ENCODE data around the gene THBS2.

GRCh38 chr6:169287675-169288074 is 34.0 kb upstream of the THBS2 start:
- TF ChIP-seq POLR2A (IDR thresholded peaks at IDR 0.05) (no peak), CTCF (IDR thresholded peaks at IDR 0.05) (no peak)

All from Peyer's patch (tissue), 4 donors.